Neural cell (in vitro differentiated cells): ENCODE measurements around the gene FLYWCH1. TPM values are rescaled to one million over a fixed set of nuclear protein-coding genes. Genes with fewer than 3 reads are reported as not detected.

ENCODE experiments used
- H2AFZ ChIP-seq: fragments of 200-600, 300-800 bp; sonication (generic), shearing (Covaris generic); 2 replicates; pipeline ENCODE4 v1.6.0; 2014; ENCODE audit warnings: low read depth, mild to moderate bottlenecking, antibody characterized with exemption, low read length, moderate library complexity
- H3F3A ChIP-seq: fragments of 200-600 bp; shearing (Covaris generic); 2 replicates; pipeline ENCODE4 v1.6.1; 2016; ENCODE audit warnings: mild to moderate bottlenecking, moderate library complexity, mixed read lengths, antibody characterized with exemption, low read length; ENCODE audit not compliant: insufficient read depth, poor library complexity, severe bottlenecking
- H3K27ac ChIP-seq: fragments of 200-600, 300-800 bp; sonication (generic), shearing (Covaris generic); 2 replicates; pipeline ENCODE4 v1.5.1; 2014; ENCODE audit warnings: mild to moderate bottlenecking, low read length, moderate library complexity
- H3K27me3 ChIP-seq: fragments of 300-800, 200-600 bp; sonication (generic), shearing (Covaris generic); 2 replicates; pipeline ENCODE4 v1.6.0; 2014; ENCODE audit warnings: mild to moderate bottlenecking, low read depth, low read length, moderate library complexity; ENCODE audit not compliant: insufficient read depth
- H3K36me3 ChIP-seq: fragments of 300-800, 200-600 bp; sonication (generic), shearing (Covaris generic); 2 replicates; pipeline ENCODE4 v1.5.1; 2014; ENCODE audit warnings: mild to moderate bottlenecking, antibody characterized with exemption, low read length, moderate library complexity; ENCODE audit not compliant: insufficient read depth
- H3K4me2 ChIP-seq: fragments of 300-800, 200-600 bp; sonication (generic), shearing (Covaris generic); 2 replicates; pipeline ENCODE4 v1.6.0; 2014; ENCODE audit warnings: mild to moderate bottlenecking, low read length
- H3K4me3 ChIP-seq: fragments of 300-800, 200-600 bp; sonication (generic), shearing (Covaris generic); 2 replicates; pipeline ENCODE4 v1.5.1; 2014; ENCODE audit warnings: mild to moderate bottlenecking, low read length, moderate library complexity
- H3K79me2 ChIP-seq: fragments of 200-600 bp; shearing (Covaris generic); replicated peaks from 2 replicates; pipeline ENCODE4 v1.6.0; 2014; ENCODE audit warnings: mild to moderate bottlenecking, low read length, moderate library complexity; ENCODE audit not compliant: insufficient read depth
- H3K9ac ChIP-seq: fragments of 300-800, 200-600 bp; sonication (generic), shearing (Covaris generic); 2 replicates; pipeline ENCODE4 v1.6.1; 2016; ENCODE audit warnings: mild to moderate bottlenecking, low read length, mixed read lengths
- H3K9me2 ChIP-seq: fragments of 200-600 bp; shearing (Covaris generic); 2 replicates; pipeline ENCODE4 v1.6.1; 2016; ENCODE audit warnings: mild to moderate bottlenecking, low read length, mixed read lengths; ENCODE audit not compliant: insufficient read depth
- H3K9me3 ChIP-seq: fragments of 200-600, 300-800 bp; sonication (generic), shearing (Covaris generic); 2 replicates; pipeline ENCODE4 v1.6.1; 2016; ENCODE audit warnings: mild to moderate bottlenecking, mixed run types, low read length, moderate library complexity, mixed read lengths
- H4K20me1 ChIP-seq: fragments of 200-600 bp; shearing (Covaris generic); 2 replicates; pipeline ENCODE4 v1.6.1; 2016; ENCODE audit warnings: mild to moderate bottlenecking, mixed run types; ENCODE audit not compliant: insufficient read depth
- CTCF ChIP-seq: fragments of 450-650 bp; IDR thresholded peaks from 2 replicates; pipeline ENCODE4 v1.5.1; 2014; ENCODE audit warnings: antibody characterized with exemption, mild to moderate bottlenecking, moderate library complexity; ENCODE audit not compliant: poor library complexity, severe bottlenecking
- EP300 ChIP-seq: fragments of 450-650 bp; conservative IDR thresholded peaks from 2 replicates; pipeline ENCODE4 v1.6.1; 2014; ENCODE audit warnings: antibody characterized with exemption, mild to moderate bottlenecking, moderate library complexity; ENCODE audit not compliant: poor library complexity, severe bottlenecking
- EZH2 ChIP-seq: fragments of 200-600, 300-800 bp; shearing (Covaris generic), sonication (generic); IDR thresholded peaks from 2 replicates; pipeline ENCODE4 v1.6.1; 2014; ENCODE audit warnings: antibody characterized with exemption, low read length, borderline replicate concordance, mild to moderate bottlenecking; ENCODE audit not compliant: insufficient read depth, poor library complexity, severe bottlenecking
- MXI1 ChIP-seq: fragments of 450-650 bp; conservative IDR thresholded peaks from 2 replicates; pipeline ENCODE4 v1.6.1; 2014; ENCODE audit warnings: antibody characterized with exemption, mild to moderate bottlenecking; ENCODE audit not compliant: poor library complexity, severe bottlenecking
- POLR2AphosphoS5 ChIP-seq: IDR thresholded peaks from 2 replicates; pipeline ENCODE4 v1.6.1; 2012
- RAD21 ChIP-seq: fragments of 450-650 bp; conservative IDR thresholded peaks from 2 replicates; pipeline ENCODE4 v1.6.1; 2014; ENCODE audit warnings: antibody characterized with exemption, mild to moderate bottlenecking, moderate library complexity
- REST ChIP-seq: IDR thresholded peaks from 2 replicates; pipeline ENCODE4 v1.6.1; 2012; ENCODE audit warnings: borderline replicate concordance
- SMC3 ChIP-seq: fragments of 450-650 bp; conservative IDR thresholded peaks from 2 replicates; pipeline ENCODE4 v1.6.1; 2014; ENCODE audit warnings: antibody characterized with exemption, mild to moderate bottlenecking, moderate library complexity; ENCODE audit not compliant: poor library complexity
- TAF1 ChIP-seq: IDR thresholded peaks from 2 replicates; pipeline ENCODE4 v1.6.1; 2012; ENCODE audit warnings: low read depth
- polyA plus RNA-seq: library from polyadenylated mRNA; depleted of rRNA; stranded (reverse); fragments of >200 nt; gene quantifications from 2 replicates; pipeline ENCODE4 v1.2.3, GENCODE V29; 2014

FLYWCH1 gene
- polyA plus RNA-seq, 1 donor from 2014 or later = 33.0 TPM

GRCh38 chr16:2919511-2920255 is 8.0 kb downstream of the FLYWCH1 start:
- no peaks in the 10 kb centered on the region for H3K9me3 ChIP-seq
- no peaks in the 10 kb centered on the region for H3K27me3 ChIP-seq
- no peaks in the 10 kb centered on the region for H3K36me3 ChIP-seq
- H2AFZ ChIP-seq = no peak overlapping the region
- no peaks in the 10 kb centered on the region for H3K79me2 ChIP-seq
- H4K20me1 ChIP-seq = no peaks in the 10 kb centered on the region
- no peaks in the 10 kb centered on the region for H3F3A ChIP-seq
- H3K4me3 ChIP-seq = no peak overlapping the region
- no peak overlapping the region for H3K27ac ChIP-seq
- TF ChIP-seq EZH2 (no peak), TAF1 (no peak), SMC3 (peak; percentile 82), MXI1 (no peak), CTCF (peak; percentile 90), POLR2AphosphoS5 (no peak), EP300 (no peak), REST (no peak), RAD21 (peak; percentile 85)
- no peak overlapping the region for H3K4me2 ChIP-seq
- H3K9ac ChIP-seq = no peak overlapping the region
- H3K9me2 ChIP-seq = no peaks in the 10 kb centered on the region

- Histone ChIP-seq H3K36me3 (no peaks in the 10 kb centered on the region), H2AFZ (no peak overlapping the region), H3K9ac (no peak overlapping the region), H3K27ac (no peak overlapping the region), H3K79me2 (no peaks in the 10 kb centered on the region), H3K9me3 (no peaks in the 10 kb centered on the region), H3K9me2 (no peaks in the 10 kb centered on the region), H3F3A (no peaks in the 10 kb centered on the region), H4K20me1 (no peaks in the 10 kb centered on the region), H3K4me2 (no peak overlapping the region), H3K4me3 (no peak overlapping the region), H3K27me3 (no peaks in the 10 kb centered on the region)
- no peak for TF ChIP-seq TAF1
- TF ChIP-seq SMC3 = no peak
- no peak for TF ChIP-seq RAD21
- no peak for TF ChIP-seq MXI1
- TF ChIP-seq EZH2 = no peak
- no peak for TF ChIP-seq POLR2AphosphoS5
- no peak for TF ChIP-seq EP300
- TF ChIP-seq REST = no peak
- no peak for TF ChIP-seq CTCF
These were observed 11.8 kb downstream of the FLYWCH1 start for GRCh38 chr16:2923481-2923880.
